ENCODE measurements around the gene NUP214.
"Not testable (repeated sequence)": the region's sequence is repeated elsewhere in the genome, so short reads cannot be mapped to it uniquely, and the experiment has no call there.

NUP214 gene

DNA sequence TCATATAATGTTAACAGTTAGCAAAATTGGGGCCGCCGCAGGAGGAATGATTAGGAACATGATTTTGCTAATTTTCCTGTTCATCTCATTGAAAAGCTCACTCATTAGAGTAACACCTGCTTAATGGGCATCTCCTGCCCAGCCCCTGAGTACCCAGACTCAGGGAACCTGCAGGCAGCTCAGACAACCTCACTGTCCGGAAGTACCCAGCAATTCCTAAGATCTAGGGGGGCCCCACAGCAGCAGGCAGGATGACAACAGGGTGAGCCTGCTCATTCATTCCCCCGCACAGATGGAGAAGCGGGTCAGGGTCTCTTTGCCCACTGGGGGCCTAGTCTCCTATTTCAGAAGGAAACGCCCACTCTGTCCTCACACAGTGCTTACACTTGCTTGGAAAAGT is 138.3 kb downstream of the NUP214 start:
- H3K9me3 Mint-ChIP-seq, result no peaks in the 10 kb centered on the region
- H3K4me3 Mint-ChIP-seq, result no peak overlapping the region
- H3K36me3 Mint-ChIP-seq (ENCODE audit: low read depth), result peaks cover 8% of the 10 kb centered on the region
- no peak for TF ChIP-seq CTCF (IDR thresholded peaks at IDR 0.05)
- peaks cover 6% of the 10 kb centered on the region for H3K27me3 Mint-ChIP-seq (ENCODE audit: low read depth, poor library complexity)
- no peak for DNase-seq
- H3K27ac Mint-ChIP-seq, result peak overlapping the region; percentile 59
- H3K4me1 Mint-ChIP-seq, result peaks cover 47% of the 10 kb centered on the region

DNA sequence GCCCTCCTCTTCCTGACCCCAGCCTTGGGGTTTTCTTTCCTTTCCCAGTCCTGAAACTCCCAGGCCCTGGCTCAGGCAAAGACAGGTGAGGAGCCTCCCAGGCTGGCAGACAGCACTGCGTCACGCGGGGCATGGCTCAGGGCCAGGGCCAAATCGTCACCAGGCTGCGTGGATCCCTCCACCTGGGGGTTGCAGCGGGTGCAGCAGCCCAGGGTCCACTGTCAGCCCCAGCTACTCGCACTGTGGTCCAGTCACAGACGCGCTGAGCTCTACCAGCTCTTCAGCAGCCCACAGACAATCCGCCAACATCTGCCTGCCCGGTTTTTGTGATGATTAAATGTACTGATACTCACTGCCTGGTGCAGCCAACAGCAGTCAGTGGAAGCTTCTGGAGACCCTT is 138.8 kb downstream of the NUP214 start:
- no peak overlapping the region for H3K4me3 Mint-ChIP-seq
- no peak for TF ChIP-seq CTCF (IDR thresholded peaks at IDR 0.05)

GRCh38 chr9:131266266-131267229 is 141.2 kb downstream of the NUP214 start:
- Mint-ChIP-seq H3K4me1 (peaks cover 63% of the 10 kb centered on the region), H3K27me3 (ENCODE audit: low read depth, poor library complexity) (peaks cover 6% of the 10 kb centered on the region), H3K27ac (peak overlapping the region; percentile 65), H3K36me3 (ENCODE audit: low read depth) (peaks cover 4% of the 10 kb centered on the region), H3K4me3 (no peak overlapping the region), H3K9me3 (no peaks in the 10 kb centered on the region)
- no peak for TF ChIP-seq CTCF (IDR thresholded peaks at IDR 0.05)
- no peak for DNase-seq

More for the DNA sequence above, 138.8 kb downstream of the NUP214 start:
- peaks cover 6% of the 10 kb centered on the region for H3K27me3 Mint-ChIP-seq (ENCODE audit: low read depth, poor library complexity)
- DNase-seq, result no peak
- H3K36me3 Mint-ChIP-seq (ENCODE audit: low read depth), result peaks cover 8% of the 10 kb centered on the region
- H3K4me1 Mint-ChIP-seq, result peaks cover 52% of the 10 kb centered on the region
- H3K27ac Mint-ChIP-seq, result peak overlapping the region; percentile 25
- no peaks in the 10 kb centered on the region for H3K9me3 Mint-ChIP-seq

DNA sequence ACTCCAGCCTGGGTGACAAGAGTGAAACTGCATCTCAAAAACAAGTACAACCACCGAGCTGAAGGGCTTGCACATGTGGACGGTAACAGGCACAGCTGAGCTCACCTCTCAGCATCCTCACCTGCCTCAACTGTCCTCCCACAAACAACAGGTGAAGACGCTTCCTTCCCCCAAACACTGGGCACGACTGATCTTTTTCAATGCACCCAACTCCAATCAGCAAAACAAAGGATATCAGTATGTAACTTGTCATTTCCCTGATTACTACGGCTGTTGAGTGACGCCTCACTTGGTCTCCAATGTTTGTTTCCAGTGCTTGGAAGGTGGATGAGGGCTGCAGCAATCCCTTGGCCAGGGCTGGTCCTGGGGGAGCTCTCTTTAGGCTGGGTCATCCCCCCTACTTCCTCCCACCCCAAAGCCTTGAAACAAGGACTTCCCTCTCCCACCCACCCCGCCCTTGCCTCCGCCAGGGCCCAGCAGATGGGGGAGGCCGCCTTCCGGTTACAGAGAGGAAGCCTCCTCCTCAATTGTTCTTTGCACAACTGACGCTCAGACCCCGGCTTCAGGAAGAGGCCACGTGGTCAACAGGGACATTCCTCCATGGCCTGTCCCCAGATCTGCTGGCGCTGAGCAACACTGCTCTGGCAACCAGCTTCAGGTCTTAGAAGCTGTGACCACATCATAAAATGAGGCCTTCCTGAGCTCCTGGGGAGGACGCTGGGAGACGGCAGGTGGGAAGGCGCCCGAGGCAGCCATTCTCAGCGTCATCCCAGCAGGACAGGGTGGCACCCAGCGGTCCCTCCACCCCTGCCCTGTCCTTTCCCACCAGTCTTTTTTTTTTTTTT is 145.0 kb downstream of the NUP214 start:
- Mint-ChIP-seq H3K36me3 (ENCODE audit: low read depth) (no peaks in the 10 kb centered on the region), H3K27me3 (ENCODE audit: low read depth, poor library complexity) (peaks cover 28% of the 10 kb centered on the region), H3K27ac (no peak overlapping the region), H3K4me1 (peaks cover 70% of the 10 kb centered on the region), H3K4me3 (no peak overlapping the region), H3K9me3 (no peaks in the 10 kb centered on the region)
- no peak for TF ChIP-seq CTCF (IDR thresholded peaks at IDR 0.05)
- DNase-seq, result no peak

DNA sequence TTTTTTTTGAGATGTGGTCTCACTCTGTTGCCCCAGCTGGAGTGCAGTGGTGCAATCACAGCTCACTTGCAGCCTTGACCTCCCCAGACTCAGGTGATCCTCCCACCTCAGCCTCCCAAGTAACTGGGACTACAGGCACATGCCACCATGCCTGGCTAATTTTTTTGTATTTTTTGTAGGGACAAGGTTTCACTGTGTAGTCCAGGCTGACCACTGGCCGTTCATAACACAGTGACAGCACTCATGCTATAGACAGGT is 145.6 kb downstream of the NUP214 start:
- H3K4me1 Mint-ChIP-seq, result peaks cover 75% of the 10 kb centered on the region
- H3K4me3 Mint-ChIP-seq; DNase-seq; H3K36me3 Mint-ChIP-seq (ENCODE audit: low read depth); H3K27ac Mint-ChIP-seq; H3K9me3 Mint-ChIP-seq: not testable (repeated sequence)
- H3K27me3 Mint-ChIP-seq (ENCODE audit: low read depth, poor library complexity), result peaks cover 34% of the 10 kb centered on the region

- no peak for TF ChIP-seq CTCF (IDR thresholded peaks at IDR 0.05)
- DNase-seq, result no peak
- Mint-ChIP-seq H3K27me3 (ENCODE audit: low read depth, poor library complexity) (peaks cover 39% of the 10 kb centered on the region), H3K4me3 (no peak overlapping the region), H3K4me1 (peaks cover 75% of the 10 kb centered on the region), H3K9me3 (no peaks in the 10 kb centered on the region), H3K27ac (no peak overlapping the region), H3K36me3 (ENCODE audit: low read depth) (no peaks in the 10 kb centered on the region)
These were observed 146.1 kb downstream of the NUP214 start for GRCh38 chr9:131271506-131271931.

Measured in nephron progenitor cell (in vitro differentiated cells).